Measurements from ENCODE around the gene CNTNAP4.

CNTNAP4 gene

DNA sequence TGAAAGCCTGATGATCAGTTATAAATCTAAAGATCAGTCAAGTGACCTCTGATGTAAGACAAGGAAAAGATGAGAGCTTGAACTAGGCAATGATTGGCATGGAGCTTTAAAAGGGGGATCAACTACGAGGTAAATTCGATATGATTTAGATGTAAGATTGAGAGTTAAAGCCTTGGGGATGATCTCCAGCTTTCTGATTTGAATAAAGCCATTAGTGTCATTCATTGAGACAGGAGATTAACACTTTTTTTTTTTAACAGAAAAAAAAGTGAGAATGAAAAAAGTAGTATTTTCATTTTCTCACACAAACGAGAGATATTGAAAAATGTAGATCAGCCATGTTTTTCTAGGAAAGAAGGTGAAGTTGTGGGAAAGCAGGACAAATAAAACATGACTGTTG lies 225.4 kb downstream of the CNTNAP4 start:
- ATAC-seq, result no peak
- no peak for TF ChIP-seq ISL1 (CRISPR knock-in tag; IDR thresholded peaks at IDR 0.05)
- TF ChIP-seq, protein P1, sequence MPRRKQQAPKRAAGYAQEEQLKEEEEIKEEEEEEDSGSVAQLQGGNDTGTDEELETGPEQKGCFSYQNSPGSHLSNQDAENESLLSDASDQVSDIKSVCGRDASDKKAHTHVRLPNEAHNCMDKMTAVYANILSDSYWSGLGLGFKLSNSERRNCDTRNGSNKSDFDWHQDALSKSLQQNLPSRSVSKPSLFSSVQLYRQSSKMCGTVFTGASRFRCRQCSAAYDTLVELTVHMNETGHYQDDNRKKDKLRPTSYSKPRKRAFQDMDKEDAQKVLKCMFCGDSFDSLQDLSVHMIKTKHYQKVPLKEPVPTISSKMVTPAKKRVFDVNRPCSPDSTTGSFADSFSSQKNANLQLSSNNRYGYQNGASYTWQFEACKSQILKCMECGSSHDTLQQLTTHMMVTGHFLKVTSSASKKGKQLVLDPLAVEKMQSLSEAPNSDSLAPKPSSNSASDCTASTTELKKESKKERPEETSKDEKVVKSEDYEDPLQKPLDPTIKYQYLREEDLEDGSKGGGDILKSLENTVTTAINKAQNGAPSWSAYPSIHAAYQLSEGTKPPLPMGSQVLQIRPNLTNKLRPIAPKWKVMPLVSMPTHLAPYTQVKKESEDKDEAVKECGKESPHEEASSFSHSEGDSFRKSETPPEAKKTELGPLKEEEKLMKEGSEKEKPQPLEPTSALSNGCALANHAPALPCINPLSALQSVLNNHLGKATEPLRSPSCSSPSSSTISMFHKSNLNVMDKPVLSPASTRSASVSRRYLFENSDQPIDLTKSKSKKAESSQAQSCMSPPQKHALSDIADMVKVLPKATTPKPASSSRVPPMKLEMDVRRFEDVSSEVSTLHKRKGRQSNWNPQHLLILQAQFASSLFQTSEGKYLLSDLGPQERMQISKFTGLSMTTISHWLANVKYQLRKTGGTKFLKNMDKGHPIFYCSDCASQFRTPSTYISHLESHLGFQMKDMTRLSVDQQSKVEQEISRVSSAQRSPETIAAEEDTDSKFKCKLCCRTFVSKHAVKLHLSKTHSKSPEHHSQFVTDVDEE (CRISPR knock-in tag; IDR thresholded peaks at IDR 0.05), result no peak
- TF ChIP-seq, protein P2, sequence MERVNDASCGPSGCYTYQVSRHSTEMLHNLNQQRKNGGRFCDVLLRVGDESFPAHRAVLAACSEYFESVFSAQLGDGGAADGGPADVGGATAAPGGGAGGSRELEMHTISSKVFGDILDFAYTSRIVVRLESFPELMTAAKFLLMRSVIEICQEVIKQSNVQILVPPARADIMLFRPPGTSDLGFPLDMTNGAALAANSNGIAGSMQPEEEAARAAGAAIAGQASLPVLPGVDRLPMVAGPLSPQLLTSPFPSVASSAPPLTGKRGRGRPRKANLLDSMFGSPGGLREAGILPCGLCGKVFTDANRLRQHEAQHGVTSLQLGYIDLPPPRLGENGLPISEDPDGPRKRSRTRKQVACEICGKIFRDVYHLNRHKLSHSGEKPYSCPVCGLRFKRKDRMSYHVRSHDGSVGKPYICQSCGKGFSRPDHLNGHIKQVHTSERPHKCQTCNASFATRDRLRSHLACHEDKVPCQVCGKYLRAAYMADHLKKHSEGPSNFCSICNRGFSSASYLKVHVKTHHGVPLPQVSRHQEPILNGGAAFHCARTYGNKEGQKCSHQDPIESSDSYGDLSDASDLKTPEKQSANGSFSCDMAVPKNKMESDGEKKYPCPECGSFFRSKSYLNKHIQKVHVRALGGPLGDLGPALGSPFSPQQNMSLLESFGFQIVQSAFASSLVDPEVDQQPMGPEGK (CRISPR knock-in tag; IDR thresholded peaks at IDR 0.05; ENCODE audit: borderline replicate concordance), result no peak
- TF ChIP-seq TCF4 (CRISPR knock-in tag; IDR thresholded peaks at IDR 0.05; ENCODE audit: borderline replicate concordance), result no peak
- no peak for TF ChIP-seq CSDC2 (CRISPR knock-in tag; IDR thresholded peaks at IDR 0.05)
- TF ChIP-seq, protein P3, sequence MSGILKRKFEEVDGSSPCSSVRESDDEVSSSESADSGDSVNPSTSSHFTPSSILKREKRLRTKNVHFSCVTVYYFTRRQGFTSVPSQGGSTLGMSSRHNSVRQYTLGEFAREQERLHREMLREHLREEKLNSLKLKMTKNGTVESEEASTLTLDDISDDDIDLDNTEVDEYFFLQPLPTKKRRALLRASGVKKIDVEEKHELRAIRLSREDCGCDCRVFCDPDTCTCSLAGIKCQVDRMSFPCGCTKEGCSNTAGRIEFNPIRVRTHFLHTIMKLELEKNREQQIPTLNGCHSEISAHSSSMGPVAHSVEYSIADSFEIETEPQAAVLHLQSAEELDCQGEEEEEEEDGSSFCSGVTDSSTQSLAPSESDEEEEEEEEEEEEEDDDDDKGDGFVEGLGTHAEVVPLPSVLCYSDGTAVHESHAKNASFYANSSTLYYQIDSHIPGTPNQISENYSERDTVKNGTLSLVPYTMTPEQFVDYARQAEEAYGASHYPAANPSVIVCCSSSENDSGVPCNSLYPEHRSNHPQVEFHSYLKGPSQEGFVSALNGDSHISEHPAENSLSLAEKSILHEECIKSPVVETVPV (CRISPR knock-in tag; IDR thresholded peaks at IDR 0.05), result no peak
- TF ChIP-seq, protein P4, sequence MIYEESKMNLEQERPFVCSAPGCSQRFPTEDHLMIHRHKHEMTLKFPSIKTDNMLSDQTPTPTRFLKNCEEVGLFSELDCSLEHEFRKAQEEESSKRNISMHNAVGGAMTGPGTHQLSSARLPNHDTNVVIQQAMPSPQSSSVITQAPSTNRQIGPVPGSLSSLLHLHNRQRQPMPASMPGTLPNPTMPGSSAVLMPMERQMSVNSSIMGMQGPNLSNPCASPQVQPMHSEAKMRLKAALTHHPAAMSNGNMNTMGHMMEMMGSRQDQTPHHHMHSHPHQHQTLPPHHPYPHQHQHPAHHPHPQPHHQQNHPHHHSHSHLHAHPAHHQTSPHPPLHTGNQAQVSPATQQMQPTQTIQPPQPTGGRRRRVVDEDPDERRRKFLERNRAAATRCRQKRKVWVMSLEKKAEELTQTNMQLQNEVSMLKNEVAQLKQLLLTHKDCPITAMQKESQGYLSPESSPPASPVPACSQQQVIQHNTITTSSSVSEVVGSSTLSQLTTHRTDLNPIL (CRISPR knock-in tag; IDR thresholded peaks at IDR 0.05; ENCODE audit: low read depth), result no peak
- no peak for TF ChIP-seq ESRRG (CRISPR knock-in tag; IDR thresholded peaks at IDR 0.05)
- no peak for TF ChIP-seq ZFP30 (CRISPR knock-in tag; IDR thresholded peaks at IDR 0.05)
- no peak for TF ChIP-seq RARB (CRISPR knock-in tag; IDR thresholded peaks at IDR 0.05)
- TF ChIP-seq ZFP3 (CRISPR knock-in tag; IDR thresholded peaks at IDR 0.05), result no peak
- TF ChIP-seq OSR1 (CRISPR knock-in tag; IDR thresholded peaks at IDR 0.05), result no peak
- no peak for TF ChIP-seq ZNF70 (CRISPR knock-in tag; IDR thresholded peaks at IDR 0.05)

DNA sequence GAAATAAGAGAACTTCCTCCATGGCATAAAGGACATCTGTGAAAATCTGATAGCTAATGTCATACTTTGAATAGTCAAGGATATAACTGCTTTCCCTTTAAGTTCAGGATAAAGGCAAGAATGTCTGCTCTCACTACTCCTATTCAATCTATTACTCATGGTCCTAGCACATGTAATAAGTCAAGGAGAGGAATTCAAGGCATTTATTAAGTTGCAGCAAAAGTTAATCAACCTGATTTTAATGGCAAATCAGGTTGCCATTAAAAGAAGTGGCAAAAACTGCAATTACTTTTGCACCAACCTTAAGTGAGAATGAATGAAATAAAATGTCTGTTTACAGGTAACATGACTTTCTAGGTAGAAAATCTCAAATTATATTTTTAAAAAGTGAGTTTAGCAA lies 225.9 kb downstream of the CNTNAP4 start:
- no peak for ATAC-seq
- TF ChIP-seq, protein P5, sequence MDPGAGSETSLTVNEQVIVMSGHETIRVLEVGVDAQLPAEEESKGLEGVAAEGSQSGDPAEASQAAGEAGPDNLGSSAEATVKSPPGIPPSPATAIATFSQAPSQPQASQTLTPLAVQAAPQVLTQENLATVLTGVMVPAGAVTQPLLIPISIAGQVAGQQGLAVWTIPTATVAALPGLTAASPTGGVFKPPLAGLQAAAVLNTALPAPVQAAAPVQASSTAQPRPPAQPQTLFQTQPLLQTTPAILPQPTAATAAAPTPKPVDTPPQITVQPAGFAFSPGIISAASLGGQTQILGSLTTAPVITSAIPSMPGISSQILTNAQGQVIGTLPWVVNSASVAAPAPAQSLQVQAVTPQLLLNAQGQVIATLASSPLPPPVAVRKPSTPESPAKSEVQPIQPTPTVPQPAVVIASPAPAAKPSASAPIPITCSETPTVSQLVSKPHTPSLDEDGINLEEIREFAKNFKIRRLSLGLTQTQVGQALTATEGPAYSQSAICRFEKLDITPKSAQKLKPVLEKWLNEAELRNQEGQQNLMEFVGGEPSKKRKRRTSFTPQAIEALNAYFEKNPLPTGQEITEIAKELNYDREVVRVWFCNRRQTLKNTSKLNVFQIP (CRISPR knock-in tag; IDR thresholded peaks at IDR 0.05; ENCODE audit: borderline replicate concordance, low read depth), result no peak
- TF ChIP-seq SNAI2 (CRISPR knock-in tag; IDR thresholded peaks at IDR 0.05), result no peak
- no peak for TF ChIP-seq ESRRG (CRISPR knock-in tag; IDR thresholded peaks at IDR 0.05)
- TF ChIP-seq TOX (CRISPR knock-in tag; IDR thresholded peaks at IDR 0.05; ENCODE audit: borderline replicate concordance), result no peak
- no peak for TF ChIP-seq TCF4 (CRISPR knock-in tag; IDR thresholded peaks at IDR 0.05; ENCODE audit: borderline replicate concordance)
- TF ChIP-seq ZNF8 (CRISPR knock-in tag; IDR thresholded peaks at IDR 0.05), result no peak
- no peak for TF ChIP-seq ZFP30 (CRISPR knock-in tag; IDR thresholded peaks at IDR 0.05)
- TF ChIP-seq CSDC2 (CRISPR knock-in tag; IDR thresholded peaks at IDR 0.05), result no peak
- no peak for TF ChIP-seq BACH2 (CRISPR knock-in tag; IDR thresholded peaks at IDR 0.05; ENCODE audit: borderline replicate concordance)
- TF ChIP-seq, protein P3 (CRISPR knock-in tag; IDR thresholded peaks at IDR 0.05), result no peak
- no peak for TF ChIP-seq ISL1 (CRISPR knock-in tag; IDR thresholded peaks at IDR 0.05)
- TF ChIP-seq OSR1 (CRISPR knock-in tag; IDR thresholded peaks at IDR 0.05), result no peak
- no peak for TF ChIP-seq ZNF565 (CRISPR knock-in tag; conservative IDR thresholded peaks at IDR 0.05; ENCODE audit: low read depth)
- TF ChIP-seq GLIS3 (CRISPR knock-in tag; IDR thresholded peaks at IDR 0.05), result no peak
- TF ChIP-seq ZFP3 (CRISPR knock-in tag; IDR thresholded peaks at IDR 0.05), result no peak

All from SK-N-SH treated with all-trans-retinoic acid at 6 μM for 48 hours (cell line).